MCF 10A (cell line): ENCODE results near the gene MYO1D. TPM values are rescaled to one million over a fixed set of nuclear protein-coding genes. Genes with fewer than 3 reads are reported as not detected.

ENCODE experiments used
- BruUV-seq: library from RNA; stranded (reverse); fragments of 400-500 nt; replicated peaks from 2 replicates; lab custom pipeline; 2021; lab: Mats Ljungman, UMichigan
- CTCF ChIA-PET: fragments of 300-600 bp; sonication (Branson Sonifier 250); formaldehyde crosslinking; extraction: SDS; loops from one replicate; lab custom pipeline; 2021; ENCODE audit warnings: antibody characterized with exemption, inconsistent platforms; lab: Yijun Ruan, JAX
- POLR2A ChIA-PET: fragments of 300-600, 350-650 bp; sonication (Branson Sonifier 250); formaldehyde crosslinking; extraction: SDS; loops from one replicate; lab custom pipeline; 2020; ENCODE audit warnings: antibody characterized with exemption, inconsistent platforms; lab: Yijun Ruan, JAX
- DNase-seq: peaks from one replicate; pipeline ENCODE4 v3.0.0-alpha.2; 2018; ENCODE audit not compliant: unreplicated experiment
- H3K27ac Mint-ChIP-seq: one replicate; pipeline ENCODE4 v1.8.0; 2022; ENCODE audit warnings: mild to moderate bottlenecking, low read depth, mixed read lengths; ENCODE audit not compliant: unreplicated experiment
- H3K27me3 Mint-ChIP-seq: one replicate; pipeline ENCODE4 v1.8.0; 2022; ENCODE audit warnings: mixed read lengths; ENCODE audit not compliant: insufficient read depth, unreplicated experiment
- H3K36me3 Mint-ChIP-seq: one replicate; pipeline ENCODE4 v1.8.0; 2022; ENCODE audit warnings: mild to moderate bottlenecking, moderate library complexity, mixed read lengths; ENCODE audit not compliant: insufficient read depth, unreplicated experiment
- H3K4me1 Mint-ChIP-seq: one replicate; pipeline ENCODE4 v1.8.0; 2022; ENCODE audit warnings: mixed read lengths; ENCODE audit not compliant: insufficient read depth, unreplicated experiment
- H3K4me3 Mint-ChIP-seq: one replicate; pipeline ENCODE4 v1.8.0; 2022; ENCODE audit warnings: mild to moderate bottlenecking, moderate library complexity, mixed read lengths; ENCODE audit not compliant: unreplicated experiment
- H3K9me3 Mint-ChIP-seq: one replicate; pipeline ENCODE4 v1.8.0; 2022; ENCODE audit warnings: mixed read lengths; ENCODE audit not compliant: unreplicated experiment
- CTCF ChIP-seq: fragments of 200-600 bp; IDR thresholded peaks from one replicate; pipeline ENCODE4 v1.8.0; 2022; ENCODE audit warnings: antibody characterized with exemption, mild to moderate bottlenecking; ENCODE audit not compliant: unreplicated experiment
- intact Hi-C: fragments of 100-400 bp; cut with micrococcal nuclease; formaldehyde crosslinking; loops from 2 replicates; pipeline ENCODE4 v1.14.1; 2022
- total RNA-seq: library from RNA; stranded (reverse); gene quantifications from 2 replicates; pipeline ENCODE4 v1.2.3, GENCODE V29; 2022

Gene MYO1D
- total RNA-seq, 1 experiment from 2014 or later = 30.5 TPM

- Mint-ChIP-seq H3K36me3 (peaks cover 4% of the 10 kb centered on the region), H3K27me3 (no peaks in the 10 kb centered on the region), H3K4me1 (peaks cover 6% of the 10 kb centered on the region), H3K9me3 (no peaks in the 10 kb centered on the region), H3K4me3 (no peak overlapping the region), H3K27ac (no peak overlapping the region)
- POLR2A ChIA-PET = interaction anchor here (0.7 to 1.2 kb wide), 4 partner anchors 19 to 106 kb away, joined by 3 to 7 read pairs (median 4); partner anchors contain the start of gene MYO1D
- CTCF ChIA-PET = interaction anchor here (0.7 to 2.4 kb wide), 4 partner anchors 25 to 114 kb away, joined by 3 to 27 read pairs (median 6); partner anchors contain the start of gene MYO1D
- intact Hi-C loops = no loop called here
- no peak for DNase-seq
- no peak for TF ChIP-seq CTCF
- BruUV-seq = no TSS peak
Measured at GRCh38 chr17:32795339-32795979, 81.5 kb downstream of the MYO1D start.

- no peaks in the 10 kb centered on the region for H3K9me3 Mint-ChIP-seq
- no peak for DNase-seq
- TF ChIP-seq CTCF = no peak
- no peaks in the 10 kb centered on the region for H3K27me3 Mint-ChIP-seq
- H3K4me1 Mint-ChIP-seq = peaks cover 6% of the 10 kb centered on the region
- BruUV-seq = no TSS peak
- H3K27ac Mint-ChIP-seq = no peak overlapping the region
- intact Hi-C loops = no loop called here
- H3K36me3 Mint-ChIP-seq = peaks cover 9% of the 10 kb centered on the region
- POLR2A ChIA-PET = interaction anchor here (0.7 to 1.2 kb wide), 3 partner anchors 18 to 107 kb away, joined by 3 to 4 read pairs (median 4); no protein-coding TSS in a partner anchor
- no peak overlapping the region for H3K4me3 Mint-ChIP-seq
- CTCF ChIA-PET = interaction anchor here (1.9 to 2.4 kb wide), 2 partner anchors 82 to 115 kb away, joined by 9 to 27 read pairs; partner anchors contain the start of gene MYO1D
Measured at GRCh38 chr17:32794533-32795246, 82.2 kb downstream of the MYO1D start.

- H3K4me1 Mint-ChIP-seq = peaks cover 6% of the 10 kb centered on the region
- H3K9me3 Mint-ChIP-seq = no peaks in the 10 kb centered on the region
- POLR2A ChIA-PET = no interaction called here
- DNase-seq = no peak
- CTCF ChIA-PET = interaction anchor here (0.7 to 1.9 kb wide), 3 partner anchors 10 to 66 kb away, joined by 3 to 14 read pairs (median 4); no protein-coding TSS in a partner anchor
- H3K4me3 Mint-ChIP-seq = no peak overlapping the region
- no TSS peak for BruUV-seq
- H3K36me3 Mint-ChIP-seq = peaks cover 9% of the 10 kb centered on the region
- no peak overlapping the region for H3K27ac Mint-ChIP-seq
- H3K27me3 Mint-ChIP-seq = no peaks in the 10 kb centered on the region
- TF ChIP-seq CTCF = no peak
- intact Hi-C loops = no loop called here
Measured at GRCh38 chr17:32793841-32794240, 83.1 kb downstream of the MYO1D start.

GRCh38 chr17:32792207-32792606 lies 84.7 kb downstream of the MYO1D start:
- no peaks in the 10 kb centered on the region for H3K9me3 Mint-ChIP-seq

More at GRCh38 chr17:32792207-32792606, 84.7 kb downstream of the MYO1D start:
- intact Hi-C loops = no loop called here
- no TSS peak for BruUV-seq
- Mint-ChIP-seq H3K36me3 (peaks cover 9% of the 10 kb centered on the region), H3K4me1 (peaks cover 6% of the 10 kb centered on the region), H3K27me3 (no peaks in the 10 kb centered on the region), H3K27ac (no peak overlapping the region), H3K4me3 (no peak overlapping the region)
- TF ChIP-seq CTCF = no peak
- no peak for DNase-seq
- POLR2A ChIA-PET = no interaction called here
- CTCF ChIA-PET = interaction anchor here (0.6 to 1.9 kb wide), 5 partner anchors 9 to 1277 kb away, joined by 3 to 14 read pairs (median 4); partner anchors contain the start of gene MYO1D
